Adrenal gland (tissue), 5 donors: Measurements from ENCODE around the gene LINC01488.

Experiments
- CTCF ChIP-seq, 6 experiments: fragments of 450-650 bp in 4 of 6; fragments of 200-600 bp in 2 of 6; sonication (generic) in 1 of 6; IDR thresholded peaks; 1 replicate in 5 of 6; 2 replicates in 1 of 6; pipeline versions ENCODE4 v1.5.1 to v1.8.0; 2016 to 2021; ENCODE audit warnings: antibody characterized with exemption in 6 of 6, mild to moderate bottlenecking in 2 of 6, moderate library complexity in 1 of 6
- POLR2A ChIP-seq, 2 donors: fragments of 450-650 bp; IDR thresholded peaks; one replicate each; pipeline ENCODE4 v1.6.1; 2017; ENCODE audit warnings: antibody characterized with exemption in 2 of 2, mild to moderate bottlenecking in 2 of 2, moderate library complexity in 1 of 2
- donor health status: DM: no; HTN: no; CAD: no.

- TF ChIP-seq CTCF (IDR thresholded peaks at IDR 0.05) (no peak), POLR2A (IDR thresholded peaks at IDR 0.05) (no peak)
These were observed 31.7 kb downstream of the LINC01488 start for GRCh38 chr11:69513196-69513595.
